GM21367 (cell line): ENCODE results near the gene DNAJC3.
"Not testable (repeated sequence)": the region's sequence is repeated elsewhere in the genome, so short reads cannot be mapped to it uniquely, and the experiment has no call there.

ENCODE experiments used
- ATAC-seq: cut with Tn5 transposase; IDR thresholded peaks from one replicate; pipeline ENCODE4 v1.9.1; 2021; ENCODE audit not compliant: unreplicated experiment

The DNAJC3 gene

GRCh38 chr13:95763601-95764000 is 86.7 kb downstream of the DNAJC3 start:
- ATAC-seq = no peak

- no peak for ATAC-seq
Observed at GRCh38 chr13:95771905-95772304, 95.0 kb downstream of the DNAJC3 start.

DNA sequence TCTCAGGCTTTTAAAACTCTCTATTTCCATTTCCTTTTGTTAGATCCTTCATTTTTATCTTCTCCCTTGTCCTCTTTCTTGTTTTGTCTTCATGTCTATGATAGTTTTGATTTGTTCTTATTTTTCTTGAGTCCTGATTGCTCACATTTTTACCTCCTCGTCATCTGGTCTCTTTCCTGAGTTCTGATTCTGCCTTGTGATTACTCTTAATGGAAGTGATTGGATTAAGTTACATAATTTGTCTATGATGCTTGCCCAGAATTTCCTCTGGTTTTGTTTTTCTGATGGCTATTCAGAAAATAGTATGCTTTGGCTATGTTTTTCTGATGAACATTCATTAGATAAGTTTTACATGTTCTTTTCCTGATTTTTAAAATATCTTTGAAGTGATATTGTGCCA is 102.6 kb downstream of the DNAJC3 start:
- no peak for ATAC-seq

- no peak for ATAC-seq
Observed at GRCh38 chr13:95781016-95781415, 104.1 kb downstream of the DNAJC3 start.

DNA sequence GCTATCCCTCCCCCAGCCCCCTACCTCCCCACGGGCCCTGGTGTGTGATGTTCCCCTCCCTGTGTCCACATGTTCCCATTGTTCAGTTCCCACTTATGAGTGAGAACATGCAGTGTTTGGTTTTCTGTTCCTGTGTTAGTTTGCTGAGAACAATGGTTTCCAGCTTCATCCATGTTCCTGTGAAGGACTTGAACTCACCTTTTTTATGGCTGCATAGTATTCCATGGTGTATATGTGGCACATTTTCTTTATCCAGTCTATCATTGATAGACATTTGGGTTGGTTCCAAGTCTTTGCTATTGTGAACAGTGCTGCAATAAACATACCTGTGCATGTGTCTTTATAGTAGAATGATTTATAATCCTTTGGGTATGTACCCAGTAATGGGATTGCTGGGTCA is 105.0 kb downstream of the DNAJC3 start:
- ATAC-seq = not testable (repeated sequence)

- no peak for ATAC-seq
Observed at GRCh38 chr13:95783747-95784146, 106.8 kb downstream of the DNAJC3 start.

DNA sequence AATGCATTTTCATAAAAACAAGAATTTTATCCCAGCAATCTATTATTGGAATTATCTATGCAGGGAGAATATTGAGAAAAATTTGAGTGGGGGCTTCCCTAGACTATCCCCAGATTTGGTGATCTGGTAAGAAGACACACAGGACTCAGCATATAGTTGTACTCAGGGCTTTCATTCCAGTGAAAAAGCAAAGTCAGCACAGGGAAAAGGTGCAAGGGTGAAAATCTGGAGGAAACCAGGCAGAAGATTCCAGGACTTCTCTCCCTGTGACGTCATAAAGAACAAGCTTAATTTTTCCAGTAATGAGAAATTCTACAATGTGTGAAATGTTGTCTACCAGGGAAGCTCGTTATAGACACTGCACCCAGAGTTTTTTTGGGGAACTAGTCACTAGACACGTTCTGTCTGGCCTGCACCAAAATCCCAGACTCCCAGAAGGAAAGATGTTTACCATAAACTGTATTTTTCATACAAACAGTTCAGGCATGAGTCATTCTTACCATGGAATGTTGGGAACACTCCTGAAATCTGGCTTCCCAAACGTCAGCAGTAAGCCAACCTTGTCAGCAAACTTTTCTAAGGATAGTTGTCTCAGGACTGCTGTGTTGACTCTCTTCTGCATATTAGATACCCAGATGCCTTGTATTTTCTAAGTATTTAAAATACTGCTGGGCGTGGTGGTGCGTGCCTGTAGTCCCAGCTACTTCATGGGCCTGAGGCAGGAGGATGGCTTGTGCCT is 107.4 kb downstream of the DNAJC3 start:
- no peak for ATAC-seq

DNA sequence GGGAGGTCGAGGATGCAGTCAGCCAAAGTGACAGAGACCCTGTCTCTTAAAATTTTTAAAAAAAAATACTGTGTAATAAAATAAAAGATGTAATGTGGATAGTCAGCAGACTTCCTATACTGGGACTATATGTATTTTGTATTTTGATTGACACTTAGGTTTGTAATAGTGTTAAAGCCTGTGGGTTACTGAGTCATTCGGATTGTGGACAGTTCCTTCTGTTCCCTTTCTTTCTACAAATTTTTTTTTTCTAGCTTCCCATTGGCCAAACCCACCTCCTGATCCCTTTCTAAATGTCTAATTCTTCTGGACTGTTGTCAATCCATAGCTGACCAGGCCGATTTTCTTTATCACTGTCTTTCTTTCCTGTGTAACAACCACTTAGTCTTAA is 108.0 kb downstream of the DNAJC3 start:
- ATAC-seq = no peak

- no peak for ATAC-seq
Observed at GRCh38 chr13:95787356-95788099, 110.6 kb downstream of the DNAJC3 start.

- ATAC-seq = no peak
Observed at GRCh38 chr13:95788100-95788463, 111.1 kb downstream of the DNAJC3 start.

DNA sequence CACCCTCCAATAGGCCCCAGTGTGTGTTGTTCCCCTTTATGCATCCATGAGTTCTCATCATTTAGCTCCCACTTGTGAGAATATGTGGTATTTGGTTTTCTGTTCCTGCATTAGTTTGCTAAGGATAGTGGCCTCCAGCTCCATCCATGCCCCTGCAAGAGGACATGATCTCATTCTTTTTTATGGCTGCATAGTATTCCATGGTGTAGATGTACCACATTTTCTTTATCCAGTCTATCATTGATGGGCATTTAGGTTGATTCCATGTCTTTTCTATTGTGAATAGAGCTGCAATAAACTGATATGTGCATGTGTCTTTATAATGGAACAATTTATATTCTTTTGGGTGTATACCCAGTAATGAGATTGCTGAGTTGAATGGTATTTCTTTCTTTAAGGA is 112.4 kb downstream of the DNAJC3 start:
- not testable (repeated sequence) for ATAC-seq

DNA sequence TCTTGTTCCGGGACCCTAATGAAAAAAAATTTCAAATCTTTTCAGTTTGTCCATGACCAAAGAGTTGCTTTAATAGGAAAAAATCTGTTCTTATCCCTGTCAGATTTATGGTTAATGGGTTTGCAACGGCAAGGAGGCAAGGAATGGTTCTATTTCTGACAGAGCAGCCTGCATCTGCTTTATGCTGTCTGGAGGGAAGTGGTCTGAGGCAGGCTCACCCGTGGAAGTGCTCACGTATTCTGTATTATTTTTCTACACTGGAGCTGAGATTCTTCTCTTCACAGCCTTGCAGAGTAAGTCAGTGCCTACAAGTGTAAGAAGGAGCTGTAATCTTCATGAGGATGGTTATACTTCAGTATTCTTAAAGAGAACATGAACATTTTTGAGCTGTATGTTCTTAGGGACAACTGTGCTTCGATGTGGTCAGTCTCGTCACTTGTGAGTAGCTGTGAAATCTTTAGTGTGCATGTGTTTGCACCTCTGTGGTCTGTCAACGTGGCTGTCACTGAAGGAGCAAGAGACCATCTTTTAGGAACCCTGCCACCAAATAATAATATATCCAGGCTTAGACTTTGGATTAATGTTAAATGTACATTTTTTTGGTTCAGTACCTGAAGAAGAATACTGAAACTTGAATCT is 114.3 kb downstream of the DNAJC3 start:
- no peak for ATAC-seq

- ATAC-seq = no peak
Observed at GRCh38 chr13:95793018-95793555, 116.1 kb downstream of the DNAJC3 start.

DNA sequence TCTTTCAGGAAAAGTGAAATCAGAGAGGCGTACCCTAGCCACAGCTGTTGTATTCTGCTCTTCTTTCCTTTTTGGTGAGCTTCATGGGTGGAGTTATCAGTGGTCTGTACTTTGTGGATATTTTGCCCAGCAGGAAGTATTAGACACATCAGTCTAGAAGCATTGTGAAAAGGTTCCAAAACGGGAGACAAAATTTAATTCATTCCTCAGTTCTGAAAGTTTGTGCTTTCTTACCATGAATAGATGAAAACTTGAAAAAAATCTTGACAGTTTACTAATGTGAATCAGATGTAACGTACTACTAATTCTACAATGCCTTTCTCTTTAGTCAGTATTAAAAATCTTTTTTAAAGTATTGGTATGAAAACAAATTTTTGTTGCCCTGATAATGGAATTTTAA is 116.8 kb downstream of the DNAJC3 start:
- no peak for ATAC-seq

DNA sequence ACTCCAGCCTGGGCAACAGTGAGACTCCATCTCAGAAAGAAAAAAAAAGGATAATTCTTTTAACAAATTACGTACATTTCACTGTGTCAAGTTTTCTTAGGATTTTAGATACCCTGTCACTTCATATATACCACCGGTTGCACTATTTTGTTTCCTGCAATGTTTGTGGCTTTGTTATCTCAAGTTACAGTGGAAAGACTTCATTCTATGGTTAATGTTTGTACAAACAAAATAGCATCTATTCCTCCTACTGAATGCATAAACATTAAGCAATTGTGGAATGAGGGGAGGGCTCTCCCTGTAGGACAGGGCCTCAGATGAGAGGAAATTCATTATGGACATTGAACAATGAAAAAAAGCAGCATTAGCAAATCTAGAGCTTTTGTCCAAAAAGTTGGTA is 120.1 kb downstream of the DNAJC3 start:
- no peak for ATAC-seq

- no peak for ATAC-seq
Observed at GRCh38 chr13:95800436-95800835, 123.5 kb downstream of the DNAJC3 start.

DNA sequence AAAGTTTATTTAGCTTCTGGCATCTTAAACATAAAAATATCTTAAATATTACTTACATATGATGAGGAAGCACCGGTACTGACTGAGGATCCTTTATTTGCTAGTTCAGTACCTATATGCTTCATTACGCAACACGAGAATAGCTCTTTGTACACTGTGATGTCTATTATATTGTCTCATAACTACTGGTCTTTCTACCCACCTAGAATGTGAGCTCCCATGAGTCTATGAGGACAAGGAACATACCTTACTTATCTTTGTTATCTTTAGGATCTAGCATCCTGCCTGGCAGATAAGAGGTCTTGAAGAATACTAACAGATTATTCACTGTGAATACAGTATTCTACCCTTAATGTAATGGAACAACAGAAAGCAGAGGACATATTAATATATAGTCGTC is 124.9 kb downstream of the DNAJC3 start:
- no peak for ATAC-seq

DNA sequence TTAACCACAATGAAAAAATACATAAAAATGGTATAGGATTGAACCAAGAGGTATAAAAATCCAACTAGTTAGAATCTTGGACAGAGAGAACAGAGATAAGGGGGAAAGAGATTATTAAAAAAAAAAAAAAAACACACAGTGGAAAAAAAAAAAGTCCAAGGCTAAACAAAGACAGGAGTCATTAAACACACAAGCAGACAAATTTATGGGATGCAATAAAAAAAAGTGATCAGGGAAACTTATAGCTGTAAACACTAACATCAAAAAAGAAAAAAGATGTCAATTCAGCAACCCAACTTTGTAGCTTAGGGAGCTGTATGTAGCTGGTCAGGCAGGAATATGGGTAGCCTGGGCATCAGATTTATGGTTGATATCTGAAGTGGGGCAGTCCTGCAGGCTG is 129.0 kb downstream of the DNAJC3 start:
- no peak for ATAC-seq

DNA sequence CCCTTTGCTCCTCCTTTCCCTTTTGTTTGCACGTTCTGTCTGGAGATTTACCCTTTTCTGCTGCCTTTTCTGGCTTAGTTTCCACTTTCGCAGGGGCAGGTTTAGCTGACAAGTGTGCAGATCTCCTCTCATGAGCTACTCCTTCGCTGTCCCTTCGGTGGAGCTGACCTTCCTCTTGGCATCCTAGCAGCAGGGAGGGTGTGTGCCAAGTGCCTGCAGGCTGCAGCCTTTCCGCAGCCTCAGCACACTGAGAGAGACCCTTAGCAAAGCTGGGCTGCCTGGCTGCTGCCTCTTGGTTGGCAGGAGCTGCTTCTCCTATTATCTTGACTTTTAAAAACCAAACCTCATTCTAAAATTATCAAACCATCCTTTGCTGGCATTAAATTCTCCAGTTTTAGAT is 132.5 kb downstream of the DNAJC3 start:
- ATAC-seq = no peak

- ATAC-seq = no peak
Observed at GRCh38 chr13:95813139-95813538, 136.2 kb downstream of the DNAJC3 start.

- no peak for ATAC-seq
Observed at GRCh38 chr13:95814495-95814894, 137.6 kb downstream of the DNAJC3 start.

DNA sequence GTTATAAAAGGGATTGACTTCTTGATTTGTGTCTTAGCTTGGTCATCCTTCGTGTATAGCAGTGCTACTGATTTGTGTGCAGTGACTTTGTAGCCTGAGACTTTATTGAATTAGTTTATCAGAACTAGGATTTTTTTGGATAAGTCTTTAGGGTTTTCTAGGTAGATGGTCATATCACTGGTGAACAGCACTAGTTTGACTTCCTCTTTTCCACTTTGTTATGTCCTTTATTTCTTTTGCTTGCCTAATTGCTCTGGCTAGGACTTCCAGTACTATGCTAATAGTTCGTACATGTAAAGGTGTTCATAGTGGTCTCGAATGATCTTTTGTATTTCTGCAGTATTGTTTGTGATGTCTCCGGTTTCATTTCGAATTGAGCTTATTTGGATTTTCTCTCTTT is 145.4 kb downstream of the DNAJC3 start:
- no peak for ATAC-seq
